ENCODE measurements around the gene AKAP11. TPM values are rescaled to one million over a fixed set of nuclear protein-coding genes. Genes with fewer than 3 reads are reported as not detected.

Gene AKAP11
- total and polyA plus RNA-seq, 2 of the 8 experiments (the other 6 are each of a cell fraction or from before 2014, with no cell fraction given), result 4.5 to 21.9 TPM

- TF ChIP-seq SRF (IDR thresholded peaks at IDR 0.05; ENCODE audit: low read depth, low read length) (no peak), TAF7 (optimal IDR thresholded peaks at IDR 0.05; ENCODE audit: borderline replicate concordance, low read depth, low read length) (no peak), NRF1 (IDR thresholded peaks at IDR 0.05; ENCODE audit: low read depth, low read length) (no peak), EZH2 (IDR thresholded peaks at IDR 0.05; ENCODE audit: low read depth, low read length, severe bottlenecking) (no peak), KDM4A (IDR thresholded peaks at IDR 0.05; ENCODE audit: low read depth, low read length, severe bottlenecking) (no peak), SAP30 (IDR thresholded peaks at IDR 0.05; ENCODE audit: insufficient read depth, insufficient replicate concordance, low read length) (no peak), POLR2A (IDR thresholded peaks at IDR 0.05; ENCODE audit: control extremely low read depth in 1 of 2, low read depth in 2 of 2, low read length in 2 of 2) (peak in 1 of 2 experiments; percentile 69; a peak in 2 of 3 replicates), TBP (IDR thresholded peaks at IDR 0.05; ENCODE audit: low read depth, low read length) (peak; percentile 41; the same call in 1 of the 2 replicates), JUND (IDR thresholded peaks at IDR 0.05; ENCODE audit: low read length) (no peak), SP1 (IDR thresholded peaks at IDR 0.05; ENCODE audit: low read depth, low read length) (0 out of 2 replicates have a peak, but pooled peaks have one; percentile 45), FOSL1 (IDR thresholded peaks at IDR 0.05; ENCODE audit: insufficient read depth, low read depth, low read length) (no peak), TAF1 (IDR thresholded peaks at IDR 0.05; ENCODE audit: low read depth, low read length) (0 out of 2 replicates have a peak, but pooled peaks have one; percentile 53), RXRA (IDR thresholded peaks at IDR 0.05; ENCODE audit: insufficient read depth, low read depth, low read length) (no peak), ATF2 (IDR thresholded peaks at IDR 0.05; ENCODE audit: low read length) (no peak), EGR1 (IDR thresholded peaks at IDR 0.05; ENCODE audit: borderline replicate concordance, low read depth, low read length) (peak; percentile 83), YY1 (IDR thresholded peaks at IDR 0.05; ENCODE audit: low read depth, low read length) (no peak), ZNF274 (IDR thresholded peaks at IDR 0.05; ENCODE audit: borderline replicate concordance, extremely low read depth, low read length) (no peak), NANOG (IDR thresholded peaks at IDR 0.05; ENCODE audit: insufficient read depth, low read depth, low read length, poor library complexity, severe bottlenecking) (no peak), CTBP2 (IDR thresholded peaks at IDR 0.05; ENCODE audit: borderline replicate concordance, insufficient read depth, insufficient read length, low read length) (no peak), GTF2F1 (IDR thresholded peaks at IDR 0.05; ENCODE audit: borderline replicate concordance, low read depth, low read length) (0 out of 2 replicates have a peak, but pooled peaks have one; percentile 60), BCL11A (IDR thresholded peaks at IDR 0.05; ENCODE audit: low read depth in 2 of 2, low read length in 2 of 2) (no peak)
Observed at GRCh38 chr13:42271337-42272114, 426 bp upstream of the AKAP11 start (continued).
